Thymus (tissue), 14 donors: ENCODE results near the gene ZNF79. TPM values are rescaled to one million over a fixed set of nuclear protein-coding genes. Genes with fewer than 3 reads are reported as not detected.
A peak's percentile ranks its signal among the peaks of the same experiment; 100 is the strongest.

Source experiments
- DNase-seq, 9 donors: peaks; one replicate each; pipeline ENCODE4 v3.0.0-alpha.2; 2013; ENCODE audit warnings: low spot score in 9 of 9, low read depth in 6 of 9, missing footprints in 1 of 9
- H3K27ac ChIP-seq, 2 donors: one replicate each; pipeline ENCODE4 v1.5.1; 2013; ENCODE audit warnings: control low read depth in 1 of 2, low read depth in 1 of 2, low read length in 1 of 2, mild to moderate bottlenecking in 1 of 2, moderate library complexity in 1 of 2
- H3K27me3 ChIP-seq, 2 donors: one replicate each; pipeline ENCODE4 v1.5.1; 2013; ENCODE audit warnings: low read length in 1 of 2; ENCODE audit not compliant: control insufficient read depth in 2 of 2, insufficient read depth in 1 of 2
- H3K36me3 ChIP-seq, 2 donors: one replicate each; pipeline ENCODE4 v1.5.1; 2013; ENCODE audit warnings: low read length in 1 of 2, mild to moderate bottlenecking in 1 of 2, moderate library complexity in 1 of 2; ENCODE audit not compliant: control insufficient read depth in 2 of 2, insufficient read depth in 2 of 2
- H3K4me1 ChIP-seq, 2 donors: one replicate each; pipeline ENCODE4 v1.5.1; 2013; ENCODE audit warnings: low read length in 2 of 2; ENCODE audit not compliant: control insufficient read depth in 2 of 2, insufficient read depth in 2 of 2
- H3K4me3 ChIP-seq, 2 donors: one replicate each; pipeline ENCODE4 v1.5.1; 2013; ENCODE audit warnings: low read length in 2 of 2, control low read depth in 1 of 2, mild to moderate bottlenecking in 1 of 2
- H3K9me3 ChIP-seq, 2 donors: one replicate each; pipeline ENCODE4 v1.5.1; 2013; ENCODE audit warnings: low read length in 1 of 2, mild to moderate bottlenecking in 1 of 2; ENCODE audit not compliant: control insufficient read depth in 2 of 2, insufficient read depth in 1 of 2
- WGBS: extraction: QIAGEN DNeasy Blood & Tissue Kit; methylation state at CpG from one replicate; pipeline ENCODE4 v1.1.7; 2013; 5-methylcytosine and 5-hydroxymethylcytosine counted together
- long read RNA-seq, 10 donors: transcript quantifications; one replicate each; lab custom pipeline, GENCODE V29; 2026
- polyA plus RNA-seq: library from polyadenylated mRNA; stranded (reverse); fragments of 200-250 nt; gene quantifications from one replicate; pipeline ENCODE4 v1.2.3, GENCODE V29; 2013
- total RNA-seq: library from RNA; stranded (reverse); fragments of 120-200 nt; gene quantifications from one replicate; pipeline ENCODE4 v1.2.4, GENCODE V29; 2013
- donor health status: healthy.

ZNF79 gene
- total RNA-seq (8.8 TPM), polyA plus RNA-seq (3.3 TPM)
- long read RNA-seq, donor 1, partial matches to known transcripts, result 749 of 757 reads
- long read RNA-seq, donor 1, other reads (novel, unspliced or antisense), result 7 of 757 reads
- long read RNA-seq, donor 2, result 0 reads
- long read RNA-seq, donor 3, partial matches to known transcripts, result 7,910 of 8,110 reads
- long read RNA-seq, donor 3, other reads (novel, unspliced or antisense), result 197 of 8,110 reads
- long read RNA-seq, donor 4, partial matches to known transcripts, result 5,682 of 5,854 reads
- long read RNA-seq, donor 4, other reads (novel, unspliced or antisense), result 170 of 5,854 reads
- long read RNA-seq, donor 5, partial matches to known transcripts, result 10,488 of 10,872 reads
- long read RNA-seq, donor 5, other reads (novel, unspliced or antisense), result 379 of 10,872 reads
- long read RNA-seq, donor 6, partial matches to known transcripts, result 5,949 of 6,068 reads
- long read RNA-seq, donor 6, other reads (novel, unspliced or antisense), result 118 of 6,068 reads
- long read RNA-seq, donor 7, partial matches to known transcripts, result 7,293 of 7,573 reads
- long read RNA-seq, donor 7, other reads (novel, unspliced or antisense), result 277 of 7,573 reads
- long read RNA-seq, donor 8, partial matches to known transcripts, result 0 of 1 reads
- long read RNA-seq, donor 8, other reads (novel, unspliced or antisense), result 0 of 1 reads
- long read RNA-seq, donor 9, partial matches to known transcripts, result 3,342 of 3,468 reads
- long read RNA-seq, donor 9, other reads (novel, unspliced or antisense), result 125 of 3,468 reads
- long read RNA-seq, donor 10, partial matches to known transcripts, result 4,054 of 4,179 reads
- long read RNA-seq, donor 10, other reads (novel, unspliced or antisense), result 122 of 4,179 reads

DNA sequence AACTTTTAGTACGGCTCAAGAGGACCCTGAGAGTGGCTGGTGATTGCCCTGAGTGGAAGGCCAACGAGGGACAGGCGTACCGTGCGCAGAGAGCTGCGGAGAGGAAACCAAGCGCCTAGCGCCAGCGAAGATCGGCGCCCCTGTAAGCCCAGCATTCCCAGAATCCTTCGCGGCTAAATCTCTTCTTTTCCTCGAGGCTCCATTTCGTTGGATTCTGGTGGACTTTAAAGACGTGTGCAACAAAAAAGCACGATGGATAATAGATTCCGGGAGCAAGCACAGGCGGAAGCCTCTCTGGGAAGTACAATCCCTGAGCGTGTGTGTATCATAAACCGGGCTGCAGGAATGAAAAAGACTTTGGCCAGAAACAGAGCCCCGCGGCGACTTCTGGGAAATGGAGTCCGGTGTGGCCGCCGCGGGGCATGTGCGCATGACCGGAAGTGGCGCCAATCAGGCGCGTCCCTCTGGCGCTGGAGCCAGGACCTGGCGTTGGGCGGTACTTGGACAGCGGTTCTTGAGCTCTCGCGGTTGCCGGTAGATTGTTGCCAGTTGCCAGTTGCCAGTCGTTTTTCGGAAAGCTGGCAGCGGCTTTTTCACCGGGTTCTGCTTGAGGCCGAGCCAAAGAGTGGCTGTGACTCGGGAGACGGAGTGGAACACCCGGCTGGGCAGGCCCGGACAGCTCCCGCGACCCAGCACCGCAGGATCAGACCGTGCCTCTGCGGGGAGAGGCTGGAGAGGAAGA, at the start of gene ZNF79:
TSS of gene ZNF79 (plus strand) at position 449 of the 742 bp plus-strand sequence. CDS start 406 bp downstream, outside the sequence.
- peaks cover 7 to 8% of the 10 kb centered on the region in 2 donors for H3K36me3 ChIP-seq
- peak within 1 kb of the TSS; percentile 63 to 96 for H3K4me3 ChIP-seq
- DNase-seq, result peak; percentile 82 to 96 (median 89)
- H3K9me3 ChIP-seq, result no peaks in the 10 kb centered on the region
- H3K27me3 ChIP-seq, result no peaks in the 10 kb centered on the region
- peak within 1 kb of the TSS; percentile 80 to 82 for H3K27ac ChIP-seq
- under 1% methylated on average over 54 of the region's 54 CpGs for WGBS
- H3K4me1 ChIP-seq, result peaks cover 5 to 26% of the 10 kb centered on the region in 2 donors

DNA sequence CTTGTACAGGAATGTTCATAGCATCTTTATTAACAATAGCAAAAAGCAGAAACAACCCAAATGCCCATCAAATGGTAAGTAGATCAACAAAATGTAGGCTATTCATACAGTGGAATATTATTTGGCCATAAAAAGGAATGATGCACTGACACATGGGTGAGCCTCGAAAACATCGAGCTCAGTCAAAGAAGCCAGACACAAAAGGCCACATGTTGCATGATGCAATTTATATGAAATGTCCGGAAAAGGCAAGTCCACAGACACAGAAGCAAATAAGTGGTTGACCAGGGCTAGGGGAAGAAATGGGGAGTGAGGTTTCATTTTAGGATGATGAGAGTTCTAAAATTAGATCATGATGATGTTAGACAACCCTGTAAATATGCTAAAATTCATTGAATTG, 43.7 kb upstream of the ZNF79 start:
- Histone ChIP-seq H3K9me3 (peaks cover 3 to 4% of the 10 kb centered on the region in 2 donors), H3K4me3 (no peak overlapping the region), H3K27me3 (peaks cover 48 to 90% of the 10 kb centered on the region in 2 donors), H3K27ac (no peak overlapping the region), H3K36me3 (no peaks in the 10 kb centered on the region), H3K4me1 (no peaks in the 10 kb centered on the region)
- 97% methylated on average over 3 of the region's 3 CpGs for WGBS
- DNase-seq, result no peak

DNA sequence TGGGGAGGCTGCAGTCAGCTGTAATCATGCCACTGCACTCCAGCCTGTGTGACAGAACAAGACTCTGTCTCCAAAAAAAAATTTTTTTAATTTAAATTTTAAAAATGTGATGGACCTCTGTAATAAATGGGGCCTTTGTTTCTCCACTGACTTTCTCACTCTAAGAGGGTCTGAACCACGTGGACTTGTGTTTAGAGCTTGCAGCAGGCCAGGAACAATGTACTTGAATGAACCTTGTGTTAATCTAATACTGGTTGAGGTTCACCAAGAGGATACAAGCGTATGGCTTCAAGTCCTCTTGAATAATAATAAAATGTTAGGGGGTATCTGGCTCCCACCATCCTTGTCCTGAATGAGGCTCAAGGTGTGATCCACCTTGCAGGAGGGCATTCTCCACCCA, 41.6 kb upstream of the ZNF79 start:
- WGBS, result 89% methylated on average over 2 of the region's 2 CpGs
- no peak overlapping the region for H3K4me3 ChIP-seq
- no peak overlapping the region for H3K27ac ChIP-seq
- H3K4me1 ChIP-seq, result no peaks in the 10 kb centered on the region
- H3K27me3 ChIP-seq, result peaks cover 61 to 97% of the 10 kb centered on the region in 2 donors
- H3K36me3 ChIP-seq, result no peaks in the 10 kb centered on the region
- DNase-seq, result no peak
- H3K9me3 ChIP-seq, result peaks cover 3 to 4% of the 10 kb centered on the region in 2 donors

DNA sequence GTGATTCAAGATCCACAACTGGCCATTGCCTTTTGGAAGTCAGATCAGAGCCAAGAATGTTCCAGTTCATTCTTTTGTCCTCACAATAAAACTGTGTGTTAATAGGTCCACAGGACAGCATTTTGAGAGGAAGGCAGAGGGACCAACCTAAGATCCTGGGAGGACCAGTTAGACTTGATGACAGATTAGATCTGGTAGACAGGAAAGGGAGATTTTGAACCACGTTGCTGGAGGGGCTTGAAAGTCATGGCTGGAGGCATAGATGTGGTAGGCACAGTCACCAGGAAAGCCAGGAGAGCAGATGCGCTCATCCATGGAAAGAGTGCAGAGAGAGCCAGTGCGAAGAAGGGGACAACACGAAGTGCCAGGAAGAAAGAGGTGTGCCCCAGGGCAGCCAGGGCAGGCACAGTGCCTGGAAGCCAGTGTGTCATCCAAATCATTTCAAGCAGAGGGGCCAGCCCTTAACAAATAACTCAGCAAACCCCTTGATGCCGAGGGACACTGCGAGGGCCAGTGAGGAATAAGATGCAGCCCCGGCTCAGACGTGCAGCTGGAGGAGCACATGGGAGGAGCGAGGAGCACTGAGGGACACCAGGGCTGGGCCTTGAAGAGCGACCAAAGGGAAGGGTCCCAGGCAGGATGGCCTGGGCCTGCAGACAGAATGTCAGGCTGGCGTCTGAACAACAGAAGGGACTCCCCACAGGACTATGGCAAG, 40.0 kb upstream of the ZNF79 start:
- no peak overlapping the region for H3K4me3 ChIP-seq
- 93% methylated on average over 11 of the region's 11 CpGs for WGBS
- DNase-seq, result no peak
- H3K27ac ChIP-seq, result no peak overlapping the region
- H3K4me1 ChIP-seq, result peaks cover 0 to 14% of the 10 kb centered on the region in 2 donors
- peaks cover 0 to 2% of the 10 kb centered on the region in 2 donors for H3K9me3 ChIP-seq
- peaks cover 67 to 93% of the 10 kb centered on the region in 2 donors for H3K27me3 ChIP-seq
- no peaks in the 10 kb centered on the region for H3K36me3 ChIP-seq

DNA sequence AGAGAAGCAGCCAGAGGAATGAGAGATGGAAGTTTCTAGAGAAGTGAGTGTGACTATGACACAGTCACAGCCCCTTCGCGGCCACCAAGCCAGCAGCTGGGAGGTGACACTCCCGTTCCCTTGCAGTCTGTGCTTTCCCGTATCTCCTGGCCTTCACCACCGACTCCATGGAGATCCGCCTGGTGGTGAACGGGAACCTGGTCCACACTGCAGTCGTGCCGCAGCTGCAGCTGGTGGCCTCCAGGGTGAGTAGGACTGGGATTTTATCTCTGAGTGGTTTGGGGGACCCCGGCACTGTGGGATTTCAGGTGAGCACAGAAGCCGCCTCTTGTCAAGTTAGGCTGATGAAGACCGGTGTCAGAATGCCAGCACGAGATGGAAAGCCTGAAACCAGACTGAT, 39.3 kb upstream of the ZNF79 start:
- 97% methylated on average over 13 of the region's 13 CpGs for WGBS
- H3K27me3 ChIP-seq, result peaks cover 70 to 93% of the 10 kb centered on the region in 2 donors

DNA sequence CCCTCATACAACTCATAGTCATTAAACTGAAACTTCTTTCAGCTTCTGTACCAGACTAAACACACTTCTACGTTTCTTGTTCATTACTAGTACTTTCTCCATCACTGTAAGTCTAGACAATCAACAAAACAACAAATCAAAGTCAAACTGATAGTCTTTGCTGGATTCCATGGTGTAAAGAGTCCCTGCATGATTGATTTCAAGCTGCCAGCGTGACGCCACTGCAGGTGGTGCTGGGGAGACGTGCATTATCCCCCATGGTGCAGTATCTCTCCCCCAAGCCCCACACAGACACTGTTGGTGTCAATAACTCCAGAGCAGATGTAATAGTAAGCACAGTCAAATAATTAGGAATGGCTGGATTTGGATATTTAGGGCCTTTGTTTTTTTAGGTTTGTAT, 37.9 kb upstream of the ZNF79 start:
- H3K36me3 ChIP-seq, result no peaks in the 10 kb centered on the region
- no peaks in the 10 kb centered on the region for H3K9me3 ChIP-seq
- DNase-seq, result no peak
- H3K27ac ChIP-seq, result no peak overlapping the region
- H3K4me3 ChIP-seq, result no peak overlapping the region
- H3K27me3 ChIP-seq, result peaks cover 83 to 96% of the 10 kb centered on the region in 2 donors
- 70% methylated on average over 4 of the region's 4 CpGs for WGBS
- peaks cover 0 to 14% of the 10 kb centered on the region in 2 donors for H3K4me1 ChIP-seq

More for the DNA sequence above, 39.3 kb upstream of the ZNF79 start:
- Histone ChIP-seq H3K4me3 (no peak overlapping the region), H3K27ac (no peak overlapping the region), H3K4me1 (peaks cover 0 to 14% of the 10 kb centered on the region in 2 donors), H3K9me3 (no peaks in the 10 kb centered on the region), H3K36me3 (no peaks in the 10 kb centered on the region)
- no peak for DNase-seq

- peaks cover 84 to 96% of the 10 kb centered on the region in 2 donors for H3K27me3 ChIP-seq
- no peaks in the 10 kb centered on the region for H3K9me3 ChIP-seq
- DNase-seq, result no peak
- WGBS, result 96% methylated on average over 10 of the region's 10 CpGs
- no peak overlapping the region for H3K27ac ChIP-seq
- no peaks in the 10 kb centered on the region for H3K36me3 ChIP-seq
- no peak overlapping the region for H3K4me3 ChIP-seq
- peaks cover 0 to 14% of the 10 kb centered on the region in 2 donors for H3K4me1 ChIP-seq
Measured at GRCh38 chr9:127386981-127387380, 37.2 kb upstream of the ZNF79 start.
